CD14-positive monocyte (primary cell): Measurements from ENCODE around the gene MOGAT3. TPM values are rescaled to one million over a fixed set of nuclear protein-coding genes. Genes with fewer than 3 reads are reported as not detected.
A peak's percentile ranks its signal among the peaks of the same experiment; 100 is the strongest.

ENCODE experiments used
- DNase-seq, 3 donors: peaks; one replicate each; pipeline ENCODE4 v3.0.0-alpha.2; 2011 to 2022
- H2AFZ ChIP-seq: 2 replicates; pipeline ENCODE4 v1.6.0; 2012; ENCODE audit warnings: mild to moderate bottlenecking, low read depth, low read length, inconsistent platforms; ENCODE audit not compliant: insufficient read depth, poor library complexity, severe bottlenecking
- H3K27ac ChIP-seq, 2 donors: 1 replicate in 1 of 2; 2 replicates in 1 of 2; pipeline ENCODE4 v1.5.1; 2012 to 2013; ENCODE audit warnings: low read length in 2 of 2, control low read depth in 1 of 2, inconsistent platforms in 1 of 2, low read depth in 1 of 2, mild to moderate bottlenecking in 1 of 2
- H3K27me3 ChIP-seq, 2 donors: one replicate each; pipeline versions ENCODE4 v1.6.0 to v1.6.1; 2011 to 2013; ENCODE audit warnings: low read length in 2 of 2; ENCODE audit not compliant: control insufficient read depth in 2 of 2, insufficient read depth in 2 of 2
- H3K36me3 ChIP-seq, 2 donors: replicated peaks in 1 of 2; 1 replicate in 1 of 2; 2 replicates in 1 of 2; pipeline versions ENCODE4 v1.5.1 to v1.6.1; 2012 to 2013; ENCODE audit warnings: low read length in 2 of 2, control low read depth in 1 of 2, inconsistent platforms in 1 of 2, mild to moderate bottlenecking in 1 of 2; ENCODE audit not compliant: insufficient read depth in 2 of 2, control insufficient read depth in 1 of 2
- H3K4me1 ChIP-seq, 2 donors: 1 replicate in 1 of 2; 2 replicates in 1 of 2; pipeline versions ENCODE4 v1.5.1 to v1.6.1; 2012 to 2013; ENCODE audit warnings: low read length in 2 of 2, control low read depth in 1 of 2, inconsistent platforms in 1 of 2, mild to moderate bottlenecking in 1 of 2, moderate library complexity in 1 of 2; ENCODE audit not compliant: insufficient read depth in 2 of 2, control insufficient read depth in 1 of 2
- H3K4me2 ChIP-seq: replicated peaks from 2 replicates; pipeline ENCODE3; 2012; ENCODE audit warnings: low read length, moderate library complexity, mild to moderate bottlenecking; ENCODE audit not compliant: poor library complexity, severe bottlenecking; ENCODE audit errors: extremely low read depth
- H3K4me3 ChIP-seq, 3 experiments: fragments of 200-600 bp in 1 of 3; sonication (generic) in 1 of 3; replicated peaks in 1 of 3; 1 replicate in 2 of 3; 2 replicates in 1 of 3; pipeline ENCODE4 v1.5.1; 2011 to 2013; ENCODE audit warnings: low read length in 3 of 3, mild to moderate bottlenecking in 3 of 3, control low read depth in 2 of 3, low read depth in 2 of 3, inconsistent platforms in 1 of 3, moderate library complexity in 1 of 3
- H3K79me2 ChIP-seq: 2 replicates; pipeline ENCODE4 v1.6.0; 2012; ENCODE audit warnings: mild to moderate bottlenecking, control low read depth, inconsistent platforms, low read length, moderate library complexity; ENCODE audit not compliant: insufficient read depth
- H3K9ac ChIP-seq: 2 replicates; pipeline ENCODE4 v1.6.0; 2017; ENCODE audit warnings: low read length, mild to moderate bottlenecking; ENCODE audit not compliant: insufficient read depth, poor library complexity, severe bottlenecking
- H3K9me3 ChIP-seq, 2 donors: replicated peaks in 1 of 2; 1 replicate in 1 of 2; 2 replicates in 1 of 2; pipeline versions ENCODE4 v1.5.1 to v1.6.1; 2012 to 2013; ENCODE audit warnings: low read length in 2 of 2, control low read depth in 1 of 2; ENCODE audit not compliant: control insufficient read depth in 1 of 2, insufficient read depth in 1 of 2
- H4K20me1 ChIP-seq: 2 replicates; pipeline ENCODE4 v1.6.0; 2012; ENCODE audit warnings: mild to moderate bottlenecking, low read length, control low read depth, moderate library complexity; ENCODE audit not compliant: insufficient read depth
- H3K27ac Mint-ChIP-seq, 7 donors: one replicate each; pipeline ENCODE4 v1.8.0; 2020; ENCODE audit warnings: mild to moderate bottlenecking in 7 of 7, mixed read lengths in 7 of 7, moderate library complexity in 6 of 7, inconsistent platforms in 2 of 7
- H3K27me3 Mint-ChIP-seq, 3 donors: one replicate each; pipeline ENCODE4 v1.8.0; 2021 to 2022; ENCODE audit warnings: low read depth in 3 of 3, mild to moderate bottlenecking in 3 of 3, mixed read lengths in 3 of 3, moderate library complexity in 3 of 3, inconsistent platforms in 1 of 3
- H3K36me3 Mint-ChIP-seq, 2 donors: one replicate each; pipeline ENCODE4 v1.8.0; 2020; ENCODE audit warnings: mixed read lengths in 2 of 2, inconsistent platforms in 1 of 2, mild to moderate bottlenecking in 1 of 2
- H3K4me1 Mint-ChIP-seq: one replicate; pipeline ENCODE4 v1.8.0; 2020; ENCODE audit warnings: mild to moderate bottlenecking, mixed read lengths
- H3K4me3 Mint-ChIP-seq, 2 donors: one replicate each; pipeline ENCODE4 v1.8.0; 2020; ENCODE audit warnings: mild to moderate bottlenecking in 2 of 2, mixed read lengths in 2 of 2, moderate library complexity in 1 of 2
- H3K9me3 Mint-ChIP-seq, 7 donors: one replicate each; pipeline ENCODE4 v1.8.0; 2020 to 2022; ENCODE audit warnings: mixed read lengths in 7 of 7, mild to moderate bottlenecking in 6 of 7, moderate library complexity in 6 of 7, inconsistent platforms in 2 of 7
- CTCF ChIP-seq: fragments of 200-600 bp; IDR thresholded peaks from one replicate; pipeline ENCODE4 v1.8.0; 2022; ENCODE audit warnings: antibody characterized with exemption, mild to moderate bottlenecking
- WGBS: methylation state at CpG from one replicate; pipeline ENCODE4 v1.1.5; 2013; ENCODE audit warnings: missing lambda C conversion rate; ENCODE audit not compliant: insufficient coverage; 5-methylcytosine and 5-hydroxymethylcytosine counted together
- intact Hi-C, 2 donors: fragments of 100-400 bp; cut with micrococcal nuclease; formaldehyde crosslinking; loops; one replicate each; pipeline versions ENCODE4 v1.15.0 to v1.15.1; 2023
- polyA plus RNA-seq, 3 donors: library from polyadenylated mRNA; depleted of rRNA in 1 of 3; unstranded in 2 of 3; stranded (reverse) in 1 of 3; fragments of 300-500 nt in 2 of 3; fragments of >200 nt in 1 of 3; fragmentation: Illumina TruSeq in 2 of 3; gene quantifications; 1 replicate in 2 of 3; 2 replicates in 1 of 3; pipeline ENCODE4 v1.2.3, GENCODE V29; 2012 to 2021

MOGAT3 gene
- polyA plus RNA-seq, 3 donors: not detected

GRCh38 chr7:101168412-101169049 lies 32.3 kb downstream of the MOGAT3 start:
- WGBS: no CpG with 5 or more reads among the region's 6 CpGs
- peak overlapping the region in 1 of 2 donors; percentile 88 for H3K4me3 Mint-ChIP-seq

More at GRCh38 chr7:101168412-101169049, 32.3 kb downstream of the MOGAT3 start:
- Histone ChIP-seq H3K4me3 (no peak overlapping the region), H3K27ac (no peak overlapping the region), H4K20me1 (peaks cover 14% of the 10 kb centered on the region), H3K9me3 (peaks cover 6 to 47% of the 10 kb centered on the region in 2 donors), H3K4me2 (no peak overlapping the region), H3K27me3 (peaks cover 79 to 95% of the 10 kb centered on the region in 2 donors), H3K9ac (no peak overlapping the region), H3K36me3 (no peaks in the 10 kb centered on the region), H2AFZ (no peak overlapping the region), H3K79me2 (no peaks in the 10 kb centered on the region), H3K4me1 (peaks cover 42 to 56% of the 10 kb centered on the region in 2 donors)
- peaks cover 96 to 100% (median 98%) of the 10 kb centered on the region in 3 donors for H3K27me3 Mint-ChIP-seq
- DNase-seq: no peak
- peaks cover 2 to 52% (median 30%) of the 10 kb centered on the region in 7 donors for H3K9me3 Mint-ChIP-seq
- H3K36me3 Mint-ChIP-seq: peaks cover 19 to 33% of the 10 kb centered on the region in 2 donors
- no peak overlapping the region for H3K27ac Mint-ChIP-seq
- H3K4me1 Mint-ChIP-seq: peaks cover 60% of the 10 kb centered on the region
- no peak for TF ChIP-seq CTCF
- intact Hi-C loops: no loop called here
